Right lobe of liver (tissue), 4 donors: ENCODE measurements around the gene FGD4.

Source experiments
- POLR2A ChIP-seq: fragments of 450-650 bp; IDR thresholded peaks from one replicate; pipeline ENCODE4 v1.6.1; 2017; ENCODE audit warnings: antibody characterized with exemption, mild to moderate bottlenecking
- TF ChIP-seq, protein P1 (sequence below), 4 donors: fragments of 200-600 bp in 3 of 4; fragments of 450-650 bp in 1 of 4; IDR thresholded peaks; one replicate each; pipeline versions ENCODE4 v1.5.1 to v1.8.0; 2016 to 2022; ENCODE audit warnings: antibody characterized with exemption in 4 of 4, mild to moderate bottlenecking in 2 of 4
- donor health status: DM: no; HTN: no; CAD: no.
- donor health status: DM: no; HTN: no; CAD: no.
- donor health status: DM: no; HTN: yes; CAD: no.

DNA sequence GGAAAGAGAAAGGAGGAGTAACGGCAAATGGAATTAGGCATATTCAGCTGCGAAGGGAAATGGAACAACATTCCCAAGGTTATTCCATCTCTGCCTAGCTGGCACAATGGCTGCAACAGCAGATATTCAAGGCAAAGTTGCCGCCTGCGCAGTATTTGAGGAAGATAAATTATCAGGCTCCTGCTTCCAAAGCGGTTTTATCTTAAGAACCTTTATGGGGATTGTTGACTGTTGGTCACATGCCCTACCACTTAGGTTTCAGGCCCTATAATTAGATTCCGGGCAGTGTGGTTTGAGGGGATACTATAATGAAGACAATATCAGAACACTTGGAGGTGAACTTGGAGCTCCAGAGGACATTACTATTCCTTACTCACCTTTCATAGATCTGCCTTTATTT is 99.7 kb downstream of the FGD4 start:
- TF ChIP-seq, protein P1, sequence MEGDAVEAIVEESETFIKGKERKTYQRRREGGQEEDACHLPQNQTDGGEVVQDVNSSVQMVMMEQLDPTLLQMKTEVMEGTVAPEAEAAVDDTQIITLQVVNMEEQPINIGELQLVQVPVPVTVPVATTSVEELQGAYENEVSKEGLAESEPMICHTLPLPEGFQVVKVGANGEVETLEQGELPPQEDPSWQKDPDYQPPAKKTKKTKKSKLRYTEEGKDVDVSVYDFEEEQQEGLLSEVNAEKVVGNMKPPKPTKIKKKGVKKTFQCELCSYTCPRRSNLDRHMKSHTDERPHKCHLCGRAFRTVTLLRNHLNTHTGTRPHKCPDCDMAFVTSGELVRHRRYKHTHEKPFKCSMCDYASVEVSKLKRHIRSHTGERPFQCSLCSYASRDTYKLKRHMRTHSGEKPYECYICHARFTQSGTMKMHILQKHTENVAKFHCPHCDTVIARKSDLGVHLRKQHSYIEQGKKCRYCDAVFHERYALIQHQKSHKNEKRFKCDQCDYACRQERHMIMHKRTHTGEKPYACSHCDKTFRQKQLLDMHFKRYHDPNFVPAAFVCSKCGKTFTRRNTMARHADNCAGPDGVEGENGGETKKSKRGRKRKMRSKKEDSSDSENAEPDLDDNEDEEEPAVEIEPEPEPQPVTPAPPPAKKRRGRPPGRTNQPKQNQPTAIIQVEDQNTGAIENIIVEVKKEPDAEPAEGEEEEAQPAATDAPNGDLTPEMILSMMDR (IDR thresholded peaks at IDR 0.05), result no peak
- TF ChIP-seq POLR2A, result no peak
